ENCODE measurements around the gene SGK1.
"Not testable (repeated sequence)": the region's sequence is repeated elsewhere in the genome, so short reads cannot be mapped to it uniquely, and the experiment has no call there.

Gene SGK1

DNA sequence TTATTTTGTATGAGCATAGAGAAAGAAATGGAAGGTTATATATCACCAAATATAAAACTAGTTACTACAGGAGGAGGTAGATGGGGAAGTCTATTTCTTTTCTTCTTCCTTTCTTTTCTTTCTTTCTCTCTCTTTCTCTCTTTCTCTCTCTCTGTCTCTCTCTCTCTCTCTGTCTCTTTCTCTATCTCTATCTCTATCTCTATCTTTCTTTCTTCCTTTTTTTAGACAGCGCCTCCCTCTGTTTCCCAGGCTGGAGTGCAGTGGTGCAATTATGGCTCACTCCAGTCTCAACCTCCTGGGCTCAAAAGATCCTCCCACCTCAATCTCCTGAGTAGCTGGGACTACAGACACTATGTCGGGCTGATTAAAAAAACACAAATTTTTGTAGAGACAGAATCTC lies 10.2 kb upstream of the SGK1 start:
- no peak for DNase-seq (ENCODE audit: low read depth in 2 of 2)

DNA sequence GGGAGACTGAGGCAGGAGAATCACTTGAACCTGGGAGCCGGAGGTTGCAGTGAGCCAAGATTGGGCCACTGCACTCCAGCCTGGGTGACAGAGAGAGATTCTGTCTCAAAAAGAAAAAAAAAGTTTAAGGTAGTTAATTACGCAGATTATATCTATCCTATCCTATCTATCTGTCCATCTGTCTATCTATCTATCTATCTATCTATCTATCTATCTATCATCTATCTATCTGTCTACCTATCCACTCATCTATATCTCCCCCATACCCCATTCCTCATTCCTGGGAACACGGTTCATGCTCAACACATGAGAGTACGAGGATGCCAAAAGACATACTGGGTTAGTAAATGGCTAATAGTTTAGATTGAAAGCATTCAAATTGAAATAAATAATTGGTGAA lies 8.3 kb upstream of the SGK1 start:
- not testable (repeated sequence) for DNase-seq (ENCODE audit: low read depth in 2 of 2)

DNA sequence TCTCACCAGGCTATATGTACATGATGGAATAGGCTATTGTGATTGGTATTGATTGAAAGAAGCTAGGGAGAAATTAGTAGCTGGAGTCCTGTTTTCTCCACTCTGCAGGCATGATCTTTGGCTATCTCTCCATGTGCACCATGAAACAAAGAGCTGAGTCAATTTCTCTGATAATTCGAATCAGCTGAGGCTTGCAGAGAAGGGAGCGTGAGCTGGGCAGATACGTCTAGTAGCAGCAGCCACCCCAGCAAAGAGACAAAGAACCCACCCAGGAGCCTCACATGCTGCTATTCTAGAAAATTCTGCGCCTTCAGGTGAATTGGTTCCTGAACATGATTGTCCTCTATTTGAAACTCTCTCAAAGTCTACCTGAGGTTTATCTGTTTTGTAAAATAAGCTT lies 6.9 kb upstream of the SGK1 start:
- DNase-seq (ENCODE audit: low read depth in 2 of 2) = no peak

DNA sequence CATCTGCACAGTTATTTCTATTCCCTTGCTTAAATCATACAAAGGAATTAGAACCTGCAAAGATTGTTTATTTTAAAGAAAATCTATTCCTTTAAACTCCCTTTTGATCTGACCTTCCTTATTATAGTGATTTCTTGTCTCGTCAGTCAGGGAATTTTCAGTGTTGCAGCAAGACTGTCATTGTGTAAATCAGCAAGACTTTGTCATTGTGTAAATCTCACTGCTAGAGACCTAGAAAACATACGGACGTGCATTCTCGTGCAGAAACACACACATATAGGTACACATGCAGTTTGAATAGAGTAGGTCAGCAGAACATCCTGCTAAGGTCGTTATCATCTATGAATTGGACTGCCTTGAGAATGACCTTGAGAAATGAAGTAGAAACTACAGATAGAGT lies 6.2 kb upstream of the SGK1 start:
- DNase-seq (ENCODE audit: low read depth in 2 of 2) = no peak

DNA sequence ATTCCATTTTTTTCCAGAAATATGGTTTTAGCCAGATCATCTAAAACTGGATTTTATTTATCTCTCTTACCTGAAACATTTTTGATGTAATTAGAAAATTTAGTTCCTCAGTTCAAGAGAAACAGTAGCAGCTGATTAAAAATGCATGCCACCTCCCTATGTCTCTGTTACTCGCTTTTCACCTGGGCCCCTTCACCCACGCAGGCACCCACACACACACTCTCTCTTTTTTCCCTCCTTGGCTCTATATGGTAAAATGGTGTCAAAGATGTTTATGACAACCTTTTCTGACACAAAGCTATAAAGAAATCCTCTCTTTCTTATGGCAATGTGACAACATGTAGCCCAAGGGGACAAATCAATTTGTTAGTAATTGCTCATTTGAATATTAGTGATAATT lies 5.8 kb upstream of the SGK1 start:
- DNase-seq (ENCODE audit: low read depth in 2 of 2) = no peak

DNA sequence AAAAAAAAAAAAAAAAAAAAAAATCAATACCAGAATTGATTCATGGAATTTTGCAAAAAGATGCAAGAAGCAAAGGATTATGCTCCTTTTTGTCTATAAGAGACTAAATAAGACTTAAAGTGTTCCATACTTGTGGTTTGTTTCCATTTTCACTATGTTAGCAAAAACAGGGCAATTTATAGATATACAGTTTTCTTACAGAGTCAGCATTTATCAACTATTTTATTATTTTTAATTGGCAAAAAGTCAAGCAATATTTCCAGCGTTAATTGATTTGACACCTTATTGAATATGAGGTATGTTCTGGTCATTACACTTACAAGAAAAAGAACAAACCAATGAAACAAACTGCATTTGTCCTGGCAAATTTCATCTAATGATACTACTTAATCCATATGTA lies 5.4 kb upstream of the SGK1 start:
- no peak for DNase-seq (ENCODE audit: low read depth in 2 of 2)

DNA sequence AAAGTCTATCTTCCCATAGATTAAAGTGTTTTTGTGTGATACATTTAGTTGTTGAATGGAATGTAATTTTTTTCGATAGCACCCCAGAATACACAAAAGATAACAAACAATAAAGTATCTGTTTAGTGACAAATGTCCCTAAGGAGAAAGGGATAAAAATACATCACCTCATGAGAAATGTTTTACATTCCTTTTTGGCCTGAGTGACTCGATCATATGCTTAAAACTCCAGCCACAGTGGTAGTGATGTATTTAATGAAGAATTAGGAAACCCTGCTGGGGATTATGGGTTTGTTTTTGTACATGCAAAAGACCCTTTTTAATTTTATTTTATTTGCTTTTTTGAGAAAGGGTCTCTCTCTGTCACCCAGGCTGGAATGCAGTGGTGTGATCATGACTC lies 4.3 kb upstream of the SGK1 start:
- no peak for DNase-seq (ENCODE audit: low read depth in 2 of 2)

DNA sequence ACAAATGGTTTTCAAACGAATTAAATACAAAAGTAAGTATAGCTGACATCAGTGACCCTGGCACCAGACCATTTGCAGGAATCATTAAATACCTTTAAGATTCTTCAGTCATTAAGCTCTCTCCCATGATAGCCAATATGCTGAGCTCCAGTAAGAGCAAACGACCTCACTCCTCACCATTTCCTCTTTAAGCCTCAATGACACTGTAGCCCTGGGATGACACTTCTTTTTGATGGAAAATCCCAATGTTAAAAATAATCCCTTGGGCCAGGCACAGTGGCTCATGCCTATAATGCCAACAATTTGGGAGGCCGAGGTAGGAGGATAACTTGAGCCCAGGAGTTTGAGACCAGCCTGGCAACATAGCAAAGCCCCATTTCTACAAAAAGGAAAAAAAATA lies 3.3 kb upstream of the SGK1 start:
- DNase-seq (ENCODE audit: low read depth in 2 of 2) = no peak

DNA sequence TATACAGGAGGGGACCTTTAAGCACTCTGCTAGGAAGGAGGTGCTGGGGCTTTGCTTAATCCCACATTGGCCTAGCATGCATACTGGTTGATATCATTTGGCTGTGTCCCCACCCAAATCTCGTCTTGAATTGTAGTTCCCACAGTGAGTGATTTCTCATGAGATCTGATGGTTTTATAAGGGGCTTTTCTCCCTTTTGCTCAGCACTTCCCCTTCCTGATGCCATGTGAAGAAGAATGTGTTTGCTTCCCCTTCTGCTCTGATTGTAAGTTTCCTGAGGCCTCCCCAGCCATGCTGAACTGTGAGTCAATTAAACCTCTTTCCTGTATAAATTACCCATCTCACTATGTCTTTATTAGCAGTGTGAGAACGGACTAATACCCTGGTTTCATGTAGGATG lies 1.8 kb upstream of the SGK1 start:
- DNase-seq (ENCODE audit: low read depth in 2 of 2) = not testable (repeated sequence)

DNA sequence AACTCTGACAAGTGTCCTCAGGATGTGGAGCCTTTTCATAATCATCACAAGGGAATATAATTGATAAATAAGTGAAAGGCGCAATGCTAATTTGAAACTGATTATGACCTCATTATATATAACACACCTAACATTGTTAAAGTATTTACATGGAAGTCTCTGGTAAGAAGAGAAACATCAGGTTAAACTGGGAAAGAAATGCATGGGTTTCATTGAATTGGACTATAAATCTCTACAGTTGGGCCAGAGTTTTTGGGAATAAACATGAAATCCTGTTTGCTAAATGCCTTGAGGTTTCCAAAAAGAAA lies 1.0 kb upstream of the SGK1 start:
- DNase-seq (ENCODE audit: low read depth in 2 of 2) = no peak

DNA sequence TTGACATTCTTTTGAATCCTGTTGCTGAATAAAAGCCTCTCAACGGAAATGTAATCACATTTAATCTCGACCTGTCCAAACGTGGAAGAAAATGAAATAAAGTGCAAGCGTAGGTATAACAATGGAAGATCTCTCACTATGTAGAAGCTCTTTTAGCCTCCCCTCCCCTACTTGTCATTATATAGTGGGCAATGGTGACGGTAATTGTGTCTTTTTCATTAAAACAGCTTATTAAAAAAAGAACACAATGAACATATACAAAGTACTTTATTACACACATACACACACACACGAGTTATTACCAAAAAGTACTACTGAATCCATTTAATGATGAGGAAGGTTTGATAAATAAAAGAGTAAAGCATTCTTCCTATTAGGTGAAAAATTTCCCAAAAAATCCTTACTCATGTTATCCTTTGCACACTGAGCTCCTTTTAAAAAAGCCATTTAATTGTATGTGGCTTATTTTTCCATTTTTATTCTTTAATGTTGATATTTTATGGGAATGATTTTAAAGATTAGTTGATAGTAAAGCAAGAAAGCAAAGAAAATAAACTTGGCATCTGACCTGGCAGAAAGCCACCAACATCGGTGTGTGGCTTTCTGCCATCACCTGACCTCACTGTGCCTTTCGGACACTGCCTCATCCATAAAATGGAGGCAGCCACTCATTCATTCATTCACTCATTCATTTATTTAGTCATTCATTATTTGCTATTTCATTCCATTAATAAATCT lies 493 bp upstream of the SGK1 start:
- DNase-seq (ENCODE audit: low read depth in 2 of 2) = no peak

DNA sequence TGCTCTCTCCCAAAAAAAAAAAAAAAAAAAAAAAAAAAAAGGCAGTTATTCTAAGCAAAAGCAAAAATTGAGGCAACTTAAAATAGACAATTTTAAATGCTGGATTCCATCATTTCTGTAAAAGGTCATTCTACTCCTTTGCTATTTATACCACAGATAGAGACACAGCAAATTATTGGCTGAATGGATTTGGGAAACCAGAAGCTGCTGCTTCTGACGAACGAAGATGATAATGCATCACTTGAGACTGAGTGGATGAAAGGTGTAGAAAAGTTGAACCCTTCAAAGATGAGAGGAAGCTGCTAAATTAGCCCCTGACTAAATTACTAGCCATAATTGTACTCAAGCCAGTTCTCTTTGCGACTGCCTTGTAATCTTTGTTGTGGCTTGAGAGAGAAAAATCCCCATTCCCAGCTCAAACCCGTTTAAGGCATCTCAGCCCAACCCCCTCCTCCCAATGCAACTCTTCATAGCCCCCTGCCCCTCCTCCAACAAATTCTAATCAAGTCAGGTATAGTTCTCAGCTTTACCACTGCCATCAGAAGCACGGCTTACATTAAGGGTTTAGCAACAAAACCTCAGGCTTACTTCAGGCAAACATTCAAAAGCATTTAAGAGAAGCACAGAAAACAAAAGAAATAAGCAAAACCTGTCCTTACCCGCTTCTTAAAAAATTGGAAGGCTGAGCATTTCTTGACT lies 1.0 kb downstream of the SGK1 start:
- DNase-seq (ENCODE audit: low read depth in 2 of 2) = no peak

DNA sequence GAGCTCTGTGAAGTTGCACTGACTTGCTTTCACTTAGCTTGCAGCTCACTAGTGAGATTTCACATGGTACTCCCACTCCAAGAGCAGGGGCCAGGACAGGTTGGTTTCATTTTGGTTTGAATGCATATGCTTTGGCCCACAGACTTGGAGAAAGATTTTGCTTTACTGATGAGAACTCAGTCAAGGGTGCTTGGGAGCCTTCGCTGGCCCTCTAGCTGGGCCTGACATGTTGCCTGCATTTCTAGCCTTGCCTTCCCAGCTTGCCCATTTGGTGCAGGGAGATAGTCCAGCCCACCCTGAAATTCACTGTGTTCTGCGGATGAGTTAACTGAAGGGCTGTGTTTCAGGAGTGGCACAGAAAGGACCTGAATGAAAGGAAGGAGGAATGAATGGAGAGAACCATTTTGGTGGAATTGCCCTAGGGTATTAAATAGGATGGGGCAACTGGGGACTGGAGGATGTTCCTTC lies 1.9 kb downstream of the SGK1 start:
- no peak for DNase-seq (ENCODE audit: low read depth in 2 of 2)

DNA sequence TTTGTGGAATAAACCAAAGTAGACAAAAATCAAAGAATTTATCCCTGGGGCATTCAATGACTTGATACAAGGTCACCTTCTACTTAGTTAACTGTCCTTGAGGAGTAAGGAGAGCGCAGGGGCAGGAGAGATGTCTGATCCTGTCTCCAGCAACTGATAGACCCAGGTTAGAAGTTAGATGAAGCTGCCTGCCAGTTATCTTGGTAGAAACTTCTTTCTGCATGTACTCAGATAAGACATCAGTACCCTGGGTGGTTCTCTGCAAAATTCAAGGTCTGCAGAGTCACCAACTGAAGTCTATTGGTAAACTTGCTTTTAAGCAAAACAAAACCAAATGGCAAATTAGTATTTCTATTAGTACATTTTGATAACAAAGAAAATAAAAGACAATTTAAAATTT lies 2.7 kb downstream of the SGK1 start:
- DNase-seq (ENCODE audit: low read depth in 2 of 2) = no peak

DNA sequence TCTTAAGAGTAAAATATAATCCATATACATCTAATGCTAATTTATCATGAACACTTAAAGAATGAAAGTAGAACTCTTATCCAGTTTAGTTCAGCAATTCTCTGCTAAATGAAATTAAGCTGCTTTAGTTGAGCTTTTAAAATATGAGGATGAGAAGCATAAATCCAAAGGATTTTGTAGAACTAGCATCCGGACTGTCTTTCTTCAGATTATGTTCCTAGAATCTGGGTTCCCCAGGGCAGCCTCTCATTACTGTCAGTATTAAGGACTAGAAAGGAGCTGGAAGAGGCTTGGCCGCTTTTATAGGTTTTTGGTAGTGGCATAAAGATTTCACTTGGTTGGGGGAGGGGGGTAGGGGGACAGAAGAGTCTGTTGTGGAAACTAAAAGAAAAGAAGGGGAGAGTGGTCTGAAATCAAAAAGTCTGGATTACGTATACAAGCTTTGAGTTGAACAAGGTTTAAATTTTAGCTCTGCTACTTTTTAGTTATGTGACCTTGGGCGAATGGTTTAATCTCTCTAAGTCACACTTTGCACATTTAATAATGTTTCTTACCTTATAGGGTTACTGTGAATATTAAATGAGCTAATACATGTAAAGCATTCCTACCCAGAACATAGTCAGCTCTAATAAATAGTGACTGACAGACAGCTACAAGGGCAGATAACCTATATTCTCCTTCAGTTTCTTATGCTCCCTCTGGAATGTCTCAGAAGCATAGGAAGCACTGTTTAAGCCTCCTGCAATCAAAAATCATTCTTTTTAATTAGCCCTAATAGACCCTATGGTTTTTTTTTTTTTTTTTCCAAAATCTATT lies 3.7 kb downstream of the SGK1 start:
- no peak for DNase-seq (ENCODE audit: low read depth in 2 of 2)

DNA sequence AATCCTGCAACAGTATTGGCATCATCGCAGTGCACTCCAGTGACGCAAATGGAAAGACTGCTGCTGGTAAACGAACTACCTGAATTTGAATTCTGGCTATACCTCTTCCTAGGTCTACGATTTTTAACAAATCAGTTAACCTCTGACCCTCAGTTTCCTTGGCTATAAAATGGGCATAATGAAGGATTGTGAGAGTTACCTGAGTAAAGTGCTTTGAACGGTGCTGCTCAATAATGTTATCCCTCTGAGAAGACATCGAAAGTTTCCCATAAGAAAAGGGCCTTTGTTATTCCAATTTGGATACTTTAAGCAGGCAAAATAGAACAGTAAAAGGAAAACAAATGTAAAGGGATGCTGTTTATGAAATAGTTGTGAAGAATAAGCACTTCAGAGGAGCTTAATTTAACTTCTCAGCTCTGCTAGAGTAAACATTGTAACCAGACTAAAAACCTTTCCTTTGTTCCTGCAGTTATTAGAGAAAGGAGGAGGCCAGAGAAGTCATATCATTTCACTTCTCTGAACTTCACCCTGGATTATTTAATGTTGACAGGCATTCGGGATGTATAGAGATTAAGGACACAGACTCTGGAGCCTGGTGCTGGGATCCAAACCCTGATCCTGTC lies 5.8 kb downstream of the SGK1 start:
- no peak for DNase-seq (ENCODE audit: low read depth in 2 of 2)

DNA sequence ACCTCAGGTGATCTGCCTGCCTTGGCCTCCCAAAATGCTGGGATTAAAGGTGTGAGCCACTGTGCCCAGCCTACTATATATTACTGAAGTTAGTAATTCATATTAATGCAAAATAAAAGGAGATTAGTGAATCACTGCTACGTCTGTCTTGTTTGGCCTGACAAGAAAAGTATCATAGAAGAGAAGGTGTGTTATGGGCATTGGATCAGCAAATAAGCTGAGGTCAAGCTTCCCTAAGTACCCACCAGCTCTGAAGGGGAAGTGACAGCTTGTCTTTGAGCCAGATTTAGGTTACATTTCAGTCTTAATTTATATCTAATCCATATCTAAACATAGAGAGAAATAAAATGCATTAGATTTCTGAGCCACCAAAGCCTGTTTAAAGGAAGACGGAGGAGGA lies 7.1 kb downstream of the SGK1 start:
- no peak for DNase-seq (ENCODE audit: low read depth in 2 of 2)

DNA sequence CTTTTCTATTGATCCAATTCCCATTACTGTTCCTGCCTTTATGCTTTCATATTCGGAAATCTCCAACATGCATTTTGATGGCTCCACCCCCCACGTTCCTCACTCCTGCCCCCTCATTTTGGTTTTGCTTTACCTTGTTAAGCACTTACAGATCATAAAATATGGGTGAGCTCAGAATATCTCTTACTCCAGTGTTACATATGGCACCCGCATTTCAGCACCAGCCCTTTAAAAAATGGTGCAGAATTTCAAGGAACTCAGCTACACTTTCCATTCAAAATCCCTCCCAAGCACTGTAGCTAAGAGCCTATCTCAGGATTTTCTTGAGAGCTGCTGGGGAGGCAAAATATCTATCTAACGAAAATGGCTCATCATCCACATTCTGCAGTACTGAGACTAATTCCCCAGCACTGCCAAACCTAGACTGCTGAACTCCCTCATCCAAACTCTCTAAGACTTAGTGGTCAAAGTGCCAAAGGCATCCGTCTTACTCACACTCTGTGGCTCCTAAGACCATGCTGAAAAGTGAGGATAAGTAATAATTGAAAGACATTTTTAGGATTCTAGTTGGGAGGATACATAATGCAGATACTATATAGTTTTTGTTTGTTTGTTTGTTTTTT lies 7.8 kb downstream of the SGK1 start:
- DNase-seq (ENCODE audit: low read depth in 2 of 2) = no peak

DNA sequence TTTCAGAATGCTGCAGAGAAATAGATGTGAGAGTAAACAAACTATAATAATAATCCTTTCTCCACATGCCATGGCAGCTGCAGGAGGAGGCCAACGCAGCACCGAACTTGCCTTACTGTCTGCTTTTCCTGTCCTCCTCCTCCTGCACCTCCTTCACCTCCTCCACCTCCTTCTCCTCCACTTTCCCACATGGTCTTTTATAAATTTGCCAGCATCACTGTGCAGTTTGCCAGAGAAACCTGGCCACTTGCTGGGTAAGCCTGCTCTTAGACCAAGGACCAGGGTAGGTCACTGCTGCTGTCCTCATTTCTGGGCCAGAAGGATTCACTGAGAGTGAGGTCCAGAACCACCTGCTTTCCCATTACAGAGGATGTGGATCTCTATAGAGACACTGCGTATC lies 8.7 kb downstream of the SGK1 start:
- DNase-seq (ENCODE audit: low read depth in 2 of 2) = no peak

DNA sequence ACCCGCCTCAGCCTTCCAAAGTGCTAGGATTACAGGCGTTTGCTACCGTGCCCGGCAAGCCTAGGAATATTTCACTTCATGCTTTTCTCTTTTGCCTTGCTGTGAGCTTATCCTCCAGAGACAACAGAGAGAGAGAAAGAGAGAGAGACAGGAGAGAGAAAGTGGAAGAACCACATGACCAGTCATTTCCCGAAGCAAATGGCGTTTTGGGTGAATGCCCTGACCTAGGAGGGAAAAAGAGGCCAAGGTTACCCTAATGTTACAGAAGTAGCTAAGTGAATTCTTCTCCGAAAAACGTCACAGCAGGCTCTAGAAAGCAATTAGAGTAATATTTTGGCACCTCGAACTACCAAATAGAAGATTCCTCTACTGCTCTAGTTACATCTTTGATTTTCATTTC lies 9.1 kb downstream of the SGK1 start:
- no peak for DNase-seq (ENCODE audit: low read depth in 2 of 2)

DNA sequence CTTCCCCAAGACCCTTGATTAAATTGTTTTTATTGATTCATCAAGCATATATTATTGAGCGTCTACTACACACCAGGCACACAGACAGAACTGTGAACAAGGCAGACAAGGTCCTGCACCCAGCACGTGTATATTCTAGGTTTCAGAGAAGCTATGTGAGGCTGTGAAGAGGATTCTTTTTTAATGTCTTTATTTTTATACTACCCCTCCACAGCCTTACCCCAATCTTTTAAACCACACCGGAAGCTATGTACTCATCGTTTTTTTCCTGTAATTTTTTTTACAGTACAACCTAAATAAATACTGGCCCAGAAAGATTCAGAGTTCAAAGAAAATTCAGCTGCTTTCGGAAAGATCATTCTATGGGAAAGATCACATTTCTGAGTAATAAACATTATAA lies 10.0 kb downstream of the SGK1 start:
- DNase-seq (ENCODE audit: low read depth in 2 of 2) = no peak

DNA sequence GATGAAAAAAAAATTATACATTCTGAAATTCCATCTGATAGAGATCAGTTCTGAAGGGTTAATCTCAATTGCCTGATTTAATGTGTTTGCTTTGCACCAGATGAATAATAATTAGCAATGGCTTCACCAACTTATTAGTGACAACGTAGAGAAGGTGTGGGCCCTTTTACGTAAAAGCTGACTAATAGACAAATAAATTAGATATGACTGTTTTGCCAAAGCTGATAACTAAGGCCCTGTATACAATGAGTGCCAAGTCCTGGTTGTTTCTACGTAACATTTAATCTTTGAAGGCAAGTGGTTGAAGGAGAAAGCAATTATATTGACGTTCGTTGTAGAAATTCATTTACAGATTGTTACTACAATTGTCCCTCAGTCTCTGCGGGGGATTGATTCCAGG lies 10.8 kb downstream of the SGK1 start:
- DNase-seq (ENCODE audit: low read depth in 2 of 2) = no peak
